Measurements from ENCODE around the gene CFAP251. TPM values are rescaled to one million over a fixed set of nuclear protein-coding genes. Genes with fewer than 3 reads are reported as not detected.
A peak's percentile ranks its signal among the peaks of the same experiment; 100 is the strongest.

Gene CFAP251
- polyA plus RNA-seq, 3 donors, result 0.08 to 0.17 TPM; not detected in 1

DNA sequence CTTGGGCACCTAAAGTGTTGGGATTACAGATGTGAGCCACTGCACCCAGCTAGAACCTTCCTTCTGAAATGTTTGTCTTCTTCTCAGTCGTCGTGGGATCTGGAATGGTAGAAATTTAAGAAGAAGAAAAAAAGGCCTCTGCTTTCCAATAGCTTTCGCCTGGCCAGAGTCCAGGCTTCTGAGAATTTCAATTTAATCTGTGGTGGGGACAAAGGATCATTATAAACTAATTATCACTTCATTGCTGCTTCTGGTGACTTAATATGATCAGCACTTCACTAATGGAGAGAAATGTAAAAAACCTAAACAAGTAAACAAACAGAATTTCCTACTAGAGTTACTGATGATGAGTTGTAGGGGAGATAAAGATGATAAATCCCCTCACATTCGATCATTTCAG, 51.3 kb downstream of the CFAP251 start:
- H3K9me3 Mint-ChIP-seq, result peaks cover 6 to 16% (median 13%) of the 10 kb centered on the region in 7 donors

DNA sequence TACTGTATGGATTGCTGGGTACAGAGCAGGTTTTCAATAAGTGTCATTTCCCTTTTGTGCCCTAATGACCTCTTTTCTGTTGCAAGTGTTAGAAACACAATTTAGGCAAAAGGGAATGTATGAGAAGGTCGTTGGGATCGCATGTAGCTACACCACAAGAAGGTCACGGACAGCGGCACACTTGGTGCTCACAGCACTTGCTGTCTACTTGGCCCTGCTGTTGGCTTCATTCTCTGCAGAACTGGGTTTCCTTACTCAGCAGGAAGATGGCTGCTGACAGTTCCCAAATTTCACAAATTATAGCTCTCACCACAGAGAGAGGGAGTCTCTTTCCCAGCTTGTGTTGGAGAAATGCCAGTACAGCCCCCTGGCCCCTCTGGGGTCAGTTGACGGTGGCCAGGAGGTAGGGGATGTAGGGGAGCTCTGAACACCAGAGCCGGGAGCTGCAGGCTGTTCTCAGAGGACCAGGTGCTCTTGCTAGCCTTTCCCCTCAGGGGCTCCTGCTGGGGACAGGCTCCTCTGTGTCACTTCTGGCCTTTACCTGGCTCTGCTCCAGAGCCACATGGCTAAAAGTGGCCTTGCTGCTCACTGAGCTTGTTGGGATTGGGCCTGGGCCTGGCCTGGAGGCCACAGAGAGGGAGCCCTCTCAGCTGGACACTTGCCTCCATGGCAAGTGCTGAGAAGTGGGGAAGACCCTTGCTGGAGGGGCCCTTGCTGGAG, 52.3 kb downstream of the CFAP251 start:
- H3K36me3 ChIP-seq (replicated peaks in 1 of 2; ENCODE audit: control insufficient read depth in 1 of 2, insufficient read depth in 2 of 2, low read length in 2 of 2), result no peaks in the 10 kb centered on the region
- H3K4me1 ChIP-seq (ENCODE audit: control insufficient read depth in 1 of 2, insufficient read depth in 2 of 2, low read length in 2 of 2), result peaks cover 23 to 28% of the 10 kb centered on the region in 2 donors
- DNase-seq, result no peak
- intact Hi-C loops (cut with micrococcal nuclease), result no loop called here
- H3K79me2 ChIP-seq (ENCODE audit: insufficient read depth, low read length), result no peaks in the 10 kb centered on the region
- no peaks in the 10 kb centered on the region for H3K27me3 ChIP-seq (ENCODE audit: control insufficient read depth in 2 of 2, insufficient read depth in 2 of 2, low read length in 2 of 2)
- WGBS (ENCODE audit: insufficient coverage), result 30% methylated on average over 6 of the region's 6 CpGs
- no peak overlapping the region for H3K9ac ChIP-seq (ENCODE audit: insufficient read depth, low read length, poor library complexity, severe bottlenecking)
- TF ChIP-seq, protein P1, sequence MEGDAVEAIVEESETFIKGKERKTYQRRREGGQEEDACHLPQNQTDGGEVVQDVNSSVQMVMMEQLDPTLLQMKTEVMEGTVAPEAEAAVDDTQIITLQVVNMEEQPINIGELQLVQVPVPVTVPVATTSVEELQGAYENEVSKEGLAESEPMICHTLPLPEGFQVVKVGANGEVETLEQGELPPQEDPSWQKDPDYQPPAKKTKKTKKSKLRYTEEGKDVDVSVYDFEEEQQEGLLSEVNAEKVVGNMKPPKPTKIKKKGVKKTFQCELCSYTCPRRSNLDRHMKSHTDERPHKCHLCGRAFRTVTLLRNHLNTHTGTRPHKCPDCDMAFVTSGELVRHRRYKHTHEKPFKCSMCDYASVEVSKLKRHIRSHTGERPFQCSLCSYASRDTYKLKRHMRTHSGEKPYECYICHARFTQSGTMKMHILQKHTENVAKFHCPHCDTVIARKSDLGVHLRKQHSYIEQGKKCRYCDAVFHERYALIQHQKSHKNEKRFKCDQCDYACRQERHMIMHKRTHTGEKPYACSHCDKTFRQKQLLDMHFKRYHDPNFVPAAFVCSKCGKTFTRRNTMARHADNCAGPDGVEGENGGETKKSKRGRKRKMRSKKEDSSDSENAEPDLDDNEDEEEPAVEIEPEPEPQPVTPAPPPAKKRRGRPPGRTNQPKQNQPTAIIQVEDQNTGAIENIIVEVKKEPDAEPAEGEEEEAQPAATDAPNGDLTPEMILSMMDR (IDR thresholded peaks at IDR 0.05), result no peak
- H2AFZ ChIP-seq (ENCODE audit: insufficient read depth, low read depth, low read length, poor library complexity, severe bottlenecking), result peak overlapping the region; percentile 30
- H3K4me3 ChIP-seq (replicated peaks in 1 of 3; ENCODE audit: low read depth in 2 of 3, low read length in 3 of 3), result no peak overlapping the region
- H3K27ac Mint-ChIP-seq, result peak overlapping the region in 2 of 7 donors; percentile 24 to 30
- no peak overlapping the region for H3K4me3 Mint-ChIP-seq
- no peaks in the 10 kb centered on the region for H3K36me3 Mint-ChIP-seq
- no peaks in the 10 kb centered on the region for H4K20me1 ChIP-seq (ENCODE audit: insufficient read depth, low read length)
- H3K27ac ChIP-seq (ENCODE audit: low read depth in 1 of 2, low read length in 2 of 2), result no peak overlapping the region
- H3K27me3 Mint-ChIP-seq (ENCODE audit: low read depth in 3 of 3), result peaks cover 0 to 10% (median 0%) of the 10 kb centered on the region in 3 donors
- peaks cover 28% of the 10 kb centered on the region for H3K4me1 Mint-ChIP-seq
- H3K9me3 Mint-ChIP-seq, result peaks cover 6 to 16% (median 13%) of the 10 kb centered on the region in 7 donors
- H3K9me3 ChIP-seq (replicated peaks in 1 of 2; ENCODE audit: control insufficient read depth in 1 of 2, insufficient read depth in 1 of 2, low read length in 2 of 2), result peaks cover 5 to 7% of the 10 kb centered on the region in 2 donors
- no peak overlapping the region for H3K4me2 ChIP-seq (replicated peaks; ENCODE audit: extremely low read depth, low read length, poor library complexity, severe bottlenecking)

More for the DNA sequence above, 51.3 kb downstream of the CFAP251 start:
- no peak for DNase-seq
- Mint-ChIP-seq H3K27ac (no peak overlapping the region), H3K4me3 (no peak overlapping the region), H3K27me3 (ENCODE audit: low read depth in 3 of 3) (peaks cover 0 to 10% (median 0%) of the 10 kb centered on the region in 3 donors), H3K4me1 (peaks cover 27% of the 10 kb centered on the region), H3K36me3 (no peaks in the 10 kb centered on the region)
- no peak overlapping the region for H3K9ac ChIP-seq (ENCODE audit: insufficient read depth, low read length, poor library complexity, severe bottlenecking)
- H3K79me2 ChIP-seq (ENCODE audit: insufficient read depth, low read length), result no peaks in the 10 kb centered on the region
- TF ChIP-seq, protein P1 (IDR thresholded peaks at IDR 0.05), result no peak
- no peaks in the 10 kb centered on the region for H4K20me1 ChIP-seq (ENCODE audit: insufficient read depth, low read length)
- H3K36me3 ChIP-seq (replicated peaks in 1 of 2; ENCODE audit: control insufficient read depth in 1 of 2, insufficient read depth in 2 of 2, low read length in 2 of 2), result no peaks in the 10 kb centered on the region
- peak overlapping the region; percentile 65 for H2AFZ ChIP-seq (ENCODE audit: insufficient read depth, low read depth, low read length, poor library complexity, severe bottlenecking)
- no peak overlapping the region for H3K4me3 ChIP-seq (replicated peaks in 1 of 3; ENCODE audit: low read depth in 2 of 3, low read length in 3 of 3)
- peaks cover 5 to 7% of the 10 kb centered on the region in 2 donors for H3K9me3 ChIP-seq (replicated peaks in 1 of 2; ENCODE audit: control insufficient read depth in 1 of 2, insufficient read depth in 1 of 2, low read length in 2 of 2)
- whole genome bisulfite sequencing (ENCODE audit: insufficient coverage), result no CpG with 5 or more reads among the region's 4 CpGs
- H3K4me1 ChIP-seq (ENCODE audit: control insufficient read depth in 1 of 2, insufficient read depth in 2 of 2, low read length in 2 of 2), result peaks cover 23 to 28% of the 10 kb centered on the region in 2 donors
- no peak overlapping the region for H3K4me2 ChIP-seq (replicated peaks; ENCODE audit: extremely low read depth, low read length, poor library complexity, severe bottlenecking)
- intact Hi-C loops (cut with micrococcal nuclease), result no loop called here
- no peaks in the 10 kb centered on the region for H3K27me3 ChIP-seq (ENCODE audit: control insufficient read depth in 2 of 2, insufficient read depth in 2 of 2, low read length in 2 of 2)
- no peak overlapping the region for H3K27ac ChIP-seq (ENCODE audit: low read depth in 1 of 2, low read length in 2 of 2)

Data from CD14-positive monocyte (primary cell).